ENCODE data around the gene NBPF1.
"Not testable (repeated sequence)": the region's sequence is repeated elsewhere in the genome, so short reads cannot be mapped to it uniquely, and the experiment has no call there.

NBPF1 gene

GRCh38 chr1:16613185-16614147 is at the start of gene NBPF1:
NBPF1 (minus strand) TSS chr1:16613564.
- DNase-seq, result peak; percentile 98

GRCh38 chr1:16658234-16658633 is 44.9 kb upstream of the NBPF1 start:
- not testable (repeated sequence) for DNase-seq

- not testable (repeated sequence) for DNase-seq
These were observed 43.8 kb upstream of the NBPF1 start for GRCh38 chr1:16656981-16657683.

- not testable (repeated sequence) for DNase-seq
These were observed 43.2 kb upstream of the NBPF1 start for GRCh38 chr1:16656574-16656973.

GRCh38 chr1:16651560-16651959 is 38.2 kb upstream of the NBPF1 start:
- DNase-seq, result not testable (repeated sequence)

- DNase-seq, result not testable (repeated sequence)
These were observed 36.6 kb upstream of the NBPF1 start for GRCh38 chr1:16649960-16650359.

- DNase-seq, result peak; percentile 2
These were observed 36.0 kb upstream of the NBPF1 start for GRCh38 chr1:16649390-16649789.

- DNase-seq, result peak; percentile 4
These were observed 35.4 kb upstream of the NBPF1 start for GRCh38 chr1:16648756-16649155.

GRCh38 chr1:16648250-16648649 is 34.9 kb upstream of the NBPF1 start:
- peak; percentile 13 for DNase-seq

GRCh38 chr1:16647179-16648176 is 34.1 kb upstream of the NBPF1 start:
- not testable (repeated sequence) for DNase-seq

- not testable (repeated sequence) for DNase-seq
These were observed 33.4 kb upstream of the NBPF1 start for GRCh38 chr1:16646716-16647115.

GRCh38 chr1:16646061-16646664 is 32.8 kb upstream of the NBPF1 start:
- DNase-seq, result not testable (repeated sequence)

- DNase-seq, result not testable (repeated sequence)
These were observed 32.1 kb upstream of the NBPF1 start for GRCh38 chr1:16645271-16646060.

GRCh38 chr1:16644482-16645270 is 31.3 kb upstream of the NBPF1 start:
- DNase-seq, result peak; percentile 98

- DNase-seq, result no peak
These were observed 30.8 kb upstream of the NBPF1 start for GRCh38 chr1:16644193-16644481.

- DNase-seq, result not testable (repeated sequence)
These were observed 30.3 kb upstream of the NBPF1 start for GRCh38 chr1:16643476-16644192.

- peak; percentile 15 for DNase-seq
These were observed 29.6 kb upstream of the NBPF1 start for GRCh38 chr1:16643001-16643411.

GRCh38 chr1:16642025-16642966 is 28.9 kb upstream of the NBPF1 start:
- DNase-seq, result peak; percentile 14
